ENCODE data around the gene HIPK2. TPM values are rescaled to one million over a fixed set of nuclear protein-coding genes. Genes with fewer than 3 reads are reported as not detected.

Gene HIPK2
- total RNA-seq, 2 donors from 2014 or later = 49.4 to 68.5 TPM

GRCh38 chr7:139765143-139765542 is 12.7 kb downstream of the HIPK2 start:
- no peaks in the 10 kb centered on the region for H3K9me3 ChIP-seq
- no peaks in the 10 kb centered on the region for H3K36me3 ChIP-seq
- no peak overlapping the region for H3K27ac ChIP-seq
- ATAC-seq (ENCODE audit: insufficient number of reproducible peaks, low FRiP score, low read depth) (no peak), DNase-seq (ENCODE audit: low spot score) (no peak)
- H3K4me3 ChIP-seq = no peak overlapping the region
- TF ChIP-seq CTCF (IDR thresholded peaks at IDR 0.05) = no peak
- peaks cover 0 to 30% of the 10 kb centered on the region in 2 donors for H3K4me1 ChIP-seq (ENCODE audit: control insufficient read depth in 1 of 2, low read depth in 2 of 2)
- H3K27me3 ChIP-seq (replicated peaks; ENCODE audit: insufficient read depth) = no peaks in the 10 kb centered on the region

GRCh38 chr7:139763330-139763729 is 14.5 kb downstream of the HIPK2 start:
- ATAC-seq (ENCODE audit: insufficient number of reproducible peaks, low FRiP score, low read depth) = no peak
- no peaks in the 10 kb centered on the region for H3K36me3 ChIP-seq
- peaks cover 0 to 30% of the 10 kb centered on the region in 2 donors for H3K4me1 ChIP-seq (ENCODE audit: control insufficient read depth in 1 of 2, low read depth in 2 of 2)
- no peak for DNase-seq (ENCODE audit: low spot score)
- no peaks in the 10 kb centered on the region for H3K9me3 ChIP-seq
- no peak for TF ChIP-seq CTCF (IDR thresholded peaks at IDR 0.05)
- no peak overlapping the region for H3K27ac ChIP-seq
- H3K27me3 ChIP-seq (replicated peaks; ENCODE audit: insufficient read depth) = no peaks in the 10 kb centered on the region
- H3K4me3 ChIP-seq = no peak overlapping the region

GRCh38 chr7:139762886-139763285 is 14.9 kb downstream of the HIPK2 start:
- no peak overlapping the region for H3K4me3 ChIP-seq
- no peak for ATAC-seq (ENCODE audit: insufficient number of reproducible peaks, low FRiP score, low read depth)
- no peak for TF ChIP-seq CTCF (IDR thresholded peaks at IDR 0.05)

GRCh38 chr7:139758388-139758787 is 19.4 kb downstream of the HIPK2 start:
- Histone ChIP-seq H3K4me1 (ENCODE audit: control insufficient read depth in 1 of 2, low read depth in 2 of 2) (peaks cover under 1 to 15% of the 10 kb centered on the region in 2 donors), H3K36me3 (no peaks in the 10 kb centered on the region), H3K27me3 (replicated peaks; ENCODE audit: insufficient read depth) (no peaks in the 10 kb centered on the region), H3K4me3 (no peak overlapping the region), H3K9me3 (no peaks in the 10 kb centered on the region), H3K27ac (no peak overlapping the region)
- TF ChIP-seq CTCF (IDR thresholded peaks at IDR 0.05) = no peak
- ATAC-seq (ENCODE audit: insufficient number of reproducible peaks, low FRiP score, low read depth) (no peak), DNase-seq (ENCODE audit: low spot score) (no peak)

More at GRCh38 chr7:139762886-139763285, 14.9 kb downstream of the HIPK2 start:
- Histone ChIP-seq H3K27ac (no peak overlapping the region), H3K4me1 (ENCODE audit: control insufficient read depth in 1 of 2, low read depth in 2 of 2) (peaks cover 0 to 28% of the 10 kb centered on the region in 2 donors), H3K27me3 (replicated peaks; ENCODE audit: insufficient read depth) (no peaks in the 10 kb centered on the region), H3K36me3 (no peaks in the 10 kb centered on the region), H3K9me3 (no peaks in the 10 kb centered on the region)
- no peak for DNase-seq (ENCODE audit: low spot score)

- ATAC-seq (ENCODE audit: insufficient number of reproducible peaks, low FRiP score, low read depth) = no peak
- Histone ChIP-seq H3K4me1 (ENCODE audit: control insufficient read depth in 1 of 2, low read depth in 2 of 2) (peaks cover 5 to 15% of the 10 kb centered on the region in 2 donors), H3K36me3 (no peaks in the 10 kb centered on the region), H3K4me3 (no peak overlapping the region), H3K9me3 (no peaks in the 10 kb centered on the region), H3K27ac (no peak overlapping the region), H3K27me3 (replicated peaks; ENCODE audit: insufficient read depth) (no peaks in the 10 kb centered on the region)
- no peak for DNase-seq (ENCODE audit: low spot score)
- TF ChIP-seq CTCF (IDR thresholded peaks at IDR 0.05) = no peak
Measured at GRCh38 chr7:139757968-139758367, 19.8 kb downstream of the HIPK2 start.
